Measurements from ENCODE around the gene TTI1. TPM values are rescaled to one million over a fixed set of nuclear protein-coding genes. Genes with fewer than 3 reads are reported as not detected.

Gene TTI1
- total RNA-seq, 4 donors from 2014 or later: 4.5 to 19.5 (median 9.4) TPM

DNA sequence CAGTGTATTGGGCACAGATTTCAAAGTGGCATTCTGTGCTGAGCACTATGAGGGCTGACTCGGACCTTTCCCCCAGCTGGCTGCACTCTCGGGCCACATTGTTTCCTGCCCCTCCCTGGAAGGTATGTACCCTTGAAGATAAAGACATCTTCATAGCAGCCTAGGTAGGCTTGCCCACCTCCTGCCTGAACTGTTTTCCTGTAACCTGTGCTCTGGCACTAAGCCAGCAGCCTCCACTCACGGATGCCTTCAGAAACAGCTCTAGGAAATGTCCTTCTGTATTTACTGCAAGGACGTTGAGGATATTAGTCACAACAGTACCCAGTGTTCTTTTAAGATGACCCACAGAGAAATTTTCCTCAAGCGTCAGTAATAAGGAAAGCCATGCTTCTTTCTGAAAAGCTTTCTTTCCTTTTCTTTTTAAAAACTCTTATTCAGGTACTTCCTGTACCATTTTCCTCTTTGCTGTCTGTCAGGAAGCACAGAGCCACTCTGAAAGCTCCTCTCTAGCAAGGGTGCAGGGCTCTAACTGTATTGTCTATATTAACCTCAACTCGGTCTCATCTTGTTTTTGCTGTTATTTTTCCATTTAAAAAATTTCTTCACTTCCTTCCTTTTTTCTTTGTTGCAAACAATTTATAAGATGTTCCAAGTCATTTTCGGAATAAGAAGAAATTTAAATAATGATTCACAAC is 43.5 kb downstream of the TTI1 start:
- TF ChIP-seq POLR2AphosphoS5 (IDR thresholded peaks at IDR 0.05) (peak in 1 of 3 donors; percentile 34), EP300 (IDR thresholded peaks at IDR 0.05; ENCODE audit: low read depth) (no peak)
- in situ Hi-C loops (cut with MboI; ENCODE audit: low pct_ligation_motif_present in 1 of 4, low pct_unique_long_range_greater_than_20kb in 1 of 4, low sequenced_read_pairs in 3 of 4): loop anchor here in 3 of 4 donors (10.0 to 25.0 kb wide), 2 partner anchors 415 to 427 kb away; no protein-coding TSS in a partner anchor
- Histone ChIP-seq H3K9me3 (no peaks in the 10 kb centered on the region), H3K4me1 (peaks cover 14 to 63% (median 49%) of the 10 kb centered on the region in 4 donors), H3K36me3 (no peaks in the 10 kb centered on the region), H3K27ac (peak overlapping the region in 3 of 4 donors; percentile 43 to 61 (median 53)), H3K27me3 (no peaks in the 10 kb centered on the region), H3K4me3 (no peak overlapping the region)
- 63% methylated on average over 4 to 7 of the region's 7 CpGs for WGBS, 2 donors (ENCODE audit: low coverage in 1 of 2)
- peak; percentile 66 for DNase-seq
- intact Hi-C loops (cut with DNase I; ENCODE audit: low total_unique reads): loop anchor here (5.0 to 10.0 kb wide), 3 partner anchors 235 to 605 kb away; no protein-coding TSS in a partner anchor

DNA sequence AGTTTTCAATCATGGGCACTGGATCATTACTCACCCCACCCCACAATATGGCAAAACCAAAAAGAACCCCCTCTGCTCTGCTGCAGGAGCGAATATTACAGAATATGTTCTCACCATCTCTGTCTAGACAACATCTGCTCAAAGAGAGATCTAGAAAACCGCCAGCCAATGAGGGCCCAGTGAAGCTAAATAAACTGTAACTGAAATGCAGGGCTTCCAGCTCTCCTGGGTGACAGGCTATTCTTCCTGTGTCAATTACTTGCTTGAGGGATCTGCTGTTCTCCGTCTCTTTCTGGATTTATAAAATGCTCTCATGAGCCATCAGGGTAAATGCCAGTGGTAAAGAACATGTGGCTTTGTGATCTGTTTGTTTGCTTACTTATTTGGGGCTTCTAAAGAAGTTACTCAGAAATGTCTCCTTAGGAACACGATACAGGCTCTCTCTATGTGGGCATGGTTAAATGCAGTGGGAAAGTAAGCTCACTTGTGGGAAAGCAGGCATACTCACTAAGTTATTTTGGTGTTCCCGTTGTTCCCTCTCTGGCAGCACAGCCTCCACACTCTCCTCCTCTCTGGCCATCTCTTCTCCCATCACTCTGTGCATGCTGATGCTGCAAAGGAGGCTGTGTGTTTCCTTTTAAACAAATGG is 44.8 kb downstream of the TTI1 start:
- WGBS, 2 donors (ENCODE audit: low coverage in 1 of 2): 92 to 100% methylated on average over 1 to 5 of the region's 5 CpGs
- H3K27me3 ChIP-seq: no peaks in the 10 kb centered on the region
- H3K4me1 ChIP-seq: peaks cover 14 to 56% (median 43%) of the 10 kb centered on the region in 4 donors
- intact Hi-C loops (cut with DNase I; ENCODE audit: low total_unique reads): loop anchor here (10.0 kb wide), 1 partner anchor 234 kb away; no protein-coding TSS in a partner anchor
- H3K27ac ChIP-seq: no peak overlapping the region
- no peaks in the 10 kb centered on the region for H3K36me3 ChIP-seq
- no peak overlapping the region for H3K4me3 ChIP-seq
- in situ Hi-C loops (cut with MboI; ENCODE audit: low pct_ligation_motif_present in 1 of 4, low pct_unique_long_range_greater_than_20kb in 1 of 4, low sequenced_read_pairs in 3 of 4): loop anchor here in 2 of 4 donors (25.0 kb wide), 1 partner anchor 426 kb away; no protein-coding TSS in a partner anchor
- DNase-seq: no peak
- TF ChIP-seq POLR2AphosphoS5 (IDR thresholded peaks at IDR 0.05): no peak
- no peak for TF ChIP-seq POLR2A (IDR thresholded peaks at IDR 0.05)
- TF ChIP-seq, protein P1, sequence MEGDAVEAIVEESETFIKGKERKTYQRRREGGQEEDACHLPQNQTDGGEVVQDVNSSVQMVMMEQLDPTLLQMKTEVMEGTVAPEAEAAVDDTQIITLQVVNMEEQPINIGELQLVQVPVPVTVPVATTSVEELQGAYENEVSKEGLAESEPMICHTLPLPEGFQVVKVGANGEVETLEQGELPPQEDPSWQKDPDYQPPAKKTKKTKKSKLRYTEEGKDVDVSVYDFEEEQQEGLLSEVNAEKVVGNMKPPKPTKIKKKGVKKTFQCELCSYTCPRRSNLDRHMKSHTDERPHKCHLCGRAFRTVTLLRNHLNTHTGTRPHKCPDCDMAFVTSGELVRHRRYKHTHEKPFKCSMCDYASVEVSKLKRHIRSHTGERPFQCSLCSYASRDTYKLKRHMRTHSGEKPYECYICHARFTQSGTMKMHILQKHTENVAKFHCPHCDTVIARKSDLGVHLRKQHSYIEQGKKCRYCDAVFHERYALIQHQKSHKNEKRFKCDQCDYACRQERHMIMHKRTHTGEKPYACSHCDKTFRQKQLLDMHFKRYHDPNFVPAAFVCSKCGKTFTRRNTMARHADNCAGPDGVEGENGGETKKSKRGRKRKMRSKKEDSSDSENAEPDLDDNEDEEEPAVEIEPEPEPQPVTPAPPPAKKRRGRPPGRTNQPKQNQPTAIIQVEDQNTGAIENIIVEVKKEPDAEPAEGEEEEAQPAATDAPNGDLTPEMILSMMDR (IDR thresholded peaks at IDR 0.05): no peak
- no peak for TF ChIP-seq EP300 (IDR thresholded peaks at IDR 0.05; ENCODE audit: low read depth)
- H3K9me3 ChIP-seq: no peaks in the 10 kb centered on the region

DNA sequence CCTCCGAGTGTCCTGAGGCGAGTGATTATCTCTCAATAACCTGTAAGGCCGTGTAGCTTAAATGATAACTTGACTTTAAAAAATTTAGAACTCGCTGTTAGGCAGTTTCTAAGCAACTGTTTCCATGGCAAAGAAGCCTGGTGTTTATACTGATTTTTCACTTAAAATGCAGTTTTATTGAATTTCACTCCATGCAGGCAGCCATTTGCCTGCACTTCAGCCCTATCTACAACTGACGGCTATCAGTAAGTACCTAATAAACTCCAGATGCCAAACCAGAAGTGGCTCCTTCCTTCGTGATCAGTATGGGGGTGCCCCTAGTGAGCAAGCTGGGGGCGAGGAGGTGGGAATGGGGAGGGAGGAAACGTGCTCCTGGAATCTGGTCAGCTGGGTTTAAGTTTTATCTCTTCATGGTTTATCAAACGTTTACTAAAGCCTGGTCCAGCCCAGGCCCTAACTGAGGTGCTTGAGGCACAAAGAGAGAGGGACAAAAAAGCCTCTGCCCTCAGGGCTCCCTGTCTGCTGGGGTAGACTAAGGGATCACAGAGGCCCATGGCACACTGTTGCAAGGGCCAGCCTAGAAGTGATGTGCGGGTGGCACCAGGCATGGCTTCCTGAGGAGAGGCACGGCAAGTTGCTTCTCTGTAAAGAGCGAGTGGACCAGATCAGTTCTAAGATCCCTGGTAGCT is 45.5 kb downstream of the TTI1 start:
- intact Hi-C loops (cut with DNase I; ENCODE audit: low total_unique reads) (loop anchor here (10.0 kb wide), 1 partner anchor 233 kb away; no protein-coding TSS in a partner anchor), in situ Hi-C loops (cut with MboI; ENCODE audit: low pct_ligation_motif_present in 1 of 4, low pct_unique_long_range_greater_than_20kb in 1 of 4, low sequenced_read_pairs in 3 of 4) (loop anchor here in 2 of 4 donors (25.0 kb wide), 1 partner anchor 425 kb away; no protein-coding TSS in a partner anchor)
- H3K4me3 ChIP-seq: no peak overlapping the region
- no peaks in the 10 kb centered on the region for H3K9me3 ChIP-seq
- H3K27ac ChIP-seq: peak overlapping the region in 3 of 4 donors; percentile 16 to 36 (median 22)
- TF ChIP-seq POLR2A (IDR thresholded peaks at IDR 0.05) (no peak), POLR2AphosphoS5 (IDR thresholded peaks at IDR 0.05) (no peak), EP300 (IDR thresholded peaks at IDR 0.05; ENCODE audit: low read depth) (no peak)
- TF ChIP-seq, protein P1 (IDR thresholded peaks at IDR 0.05): no peak
- H3K4me1 ChIP-seq: peaks cover 14 to 49% (median 39%) of the 10 kb centered on the region in 4 donors
- H3K36me3 ChIP-seq: no peaks in the 10 kb centered on the region
- WGBS, 2 donors (ENCODE audit: low coverage in 1 of 2): 80 to 86% methylated on average over 2 to 12 of the region's 12 CpGs
- DNase-seq: no peak
- no peaks in the 10 kb centered on the region for H3K27me3 ChIP-seq

DNA sequence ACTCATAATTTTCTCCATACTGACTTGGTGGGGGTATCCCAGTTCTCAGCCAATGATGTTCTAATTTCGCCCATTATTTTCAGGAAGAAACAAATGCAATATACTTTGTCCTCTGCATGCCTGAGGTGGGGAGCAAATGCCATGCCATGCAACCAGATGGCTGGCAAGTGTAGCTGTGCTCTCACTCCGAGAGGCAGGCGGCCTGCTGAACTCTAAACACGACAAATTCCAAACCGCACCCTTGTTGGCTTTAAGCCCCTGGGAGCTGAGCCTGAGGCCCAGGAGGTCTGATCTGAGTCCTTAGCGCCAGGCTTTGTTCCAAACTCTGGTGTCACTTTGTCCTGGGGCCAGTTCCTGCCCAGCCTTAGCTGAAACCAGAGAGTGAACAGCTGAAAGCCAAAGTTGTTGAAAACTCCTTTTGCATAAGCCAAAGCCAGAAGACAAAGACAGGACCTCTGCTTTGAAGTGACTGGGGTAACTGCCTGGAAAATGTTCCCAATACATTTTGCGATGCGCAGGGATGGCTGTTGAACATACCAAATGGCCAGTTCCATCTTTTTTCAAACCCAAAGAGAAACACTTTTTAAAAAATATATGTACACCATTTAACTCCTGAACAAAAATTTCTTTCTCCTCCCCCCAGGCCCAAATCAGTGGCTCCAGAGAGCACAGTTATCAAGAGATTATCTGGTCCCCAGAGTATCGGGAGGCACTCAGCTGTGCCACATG is 46.2 kb downstream of the TTI1 start:
- TF ChIP-seq POLR2AphosphoS5 (IDR thresholded peaks at IDR 0.05) (no peak), EP300 (IDR thresholded peaks at IDR 0.05; ENCODE audit: low read depth) (no peak), POLR2A (IDR thresholded peaks at IDR 0.05) (no peak)
- TF ChIP-seq, protein P1 (IDR thresholded peaks at IDR 0.05): no peak
- intact Hi-C loops (cut with DNase I; ENCODE audit: low total_unique reads) (loop anchor here (10.0 kb wide), 1 partner anchor 232 kb away; no protein-coding TSS in a partner anchor), in situ Hi-C loops (cut with MboI; ENCODE audit: low pct_ligation_motif_present in 1 of 4, low pct_unique_long_range_greater_than_20kb in 1 of 4, low sequenced_read_pairs in 3 of 4) (loop anchor here in 2 of 4 donors (25.0 kb wide), 1 partner anchor 425 kb away; no protein-coding TSS in a partner anchor)
- no peaks in the 10 kb centered on the region for H3K9me3 ChIP-seq
- no peaks in the 10 kb centered on the region for H3K36me3 ChIP-seq
- H3K4me1 ChIP-seq: peaks cover 8 to 42% (median 34%) of the 10 kb centered on the region in 4 donors
- no peak overlapping the region for H3K4me3 ChIP-seq
- 61 to 90% methylated on average over 2 to 9 of the region's 9 CpGs for WGBS, 2 donors (ENCODE audit: low coverage in 1 of 2)
- H3K27me3 ChIP-seq: no peaks in the 10 kb centered on the region
- DNase-seq: peak; percentile 35
- H3K27ac ChIP-seq: peak overlapping the region in 3 of 4 donors; percentile 16 to 36 (median 22)
